Large intestine (tissue), 3 donors: ENCODE results near the gene KSR2. TPM values are rescaled to one million over a fixed set of nuclear protein-coding genes. Genes with fewer than 3 reads are reported as not detected.
A peak's percentile ranks its signal among the peaks of the same experiment; 100 is the strongest.

Experiments used
- DNase-seq, 2 donors: peaks; one replicate each; pipeline versions ENCODE4 v3.0.0 to v3.0.0-alpha.2; 2013
- H3K27ac ChIP-seq: one replicate; pipeline ENCODE4 v1.5.1; 2013; ENCODE audit warnings: low read length
- H3K27me3 ChIP-seq: 2 replicates; pipeline ENCODE4 v1.6.1; 2013; ENCODE audit warnings: low read length; ENCODE audit not compliant: control insufficient read depth, insufficient read depth
- H3K36me3 ChIP-seq: 2 replicates; pipeline ENCODE4 v1.6.1; 2013; ENCODE audit warnings: low read length; ENCODE audit not compliant: control insufficient read depth, insufficient read depth
- H3K4me1 ChIP-seq: one replicate; pipeline ENCODE4 v1.6.1; 2013; ENCODE audit warnings: low read length; ENCODE audit not compliant: control insufficient read depth, insufficient read depth
- H3K4me3 ChIP-seq: one replicate; pipeline ENCODE4 v1.5.1; 2013; ENCODE audit warnings: low read length
- H3K9me3 ChIP-seq: one replicate; pipeline ENCODE4 v1.6.1; 2013; ENCODE audit warnings: mild to moderate bottlenecking, low read depth, low read length, moderate library complexity; ENCODE audit not compliant: control insufficient read depth
- WGBS: methylation state at CpG from one replicate; pipeline ENCODE4 v1.1.5; 2013; ENCODE audit warnings: low lambda C conversion rate; ENCODE audit not compliant: insufficient coverage; 5-methylcytosine and 5-hydroxymethylcytosine counted together
- polyA plus RNA-seq: library from polyadenylated mRNA; unstranded; fragments of 120-200 nt; gene quantifications from one replicate; pipeline ENCODE4 v1.2.1, GENCODE V29; 2013

KSR2 gene
- polyA plus RNA-seq, 1 donor = 0.61 TPM

DNA sequence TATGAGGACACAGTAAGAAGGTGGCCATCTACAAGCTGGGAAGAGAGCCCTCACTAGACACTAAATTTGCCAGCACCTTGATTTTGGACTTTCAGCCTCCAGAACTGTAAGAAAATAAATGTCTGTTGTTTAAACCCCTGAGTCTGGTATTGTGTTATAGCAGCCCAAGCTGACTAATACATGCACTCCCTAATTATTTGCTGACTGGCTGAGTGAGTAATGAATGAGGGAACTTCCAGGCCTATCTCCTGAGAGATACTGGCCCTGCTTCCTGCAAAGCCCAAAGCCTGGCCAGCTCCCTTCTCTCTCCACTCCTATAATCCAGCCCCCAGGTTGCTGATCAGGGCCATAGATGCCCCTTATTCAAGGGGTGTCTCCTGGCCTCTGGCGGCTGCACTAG is 487.3 kb downstream of the KSR2 start:
- Histone ChIP-seq H3K4me3 (no peak overlapping the region), H3K9me3 (no peaks in the 10 kb centered on the region), H3K27ac (no peak overlapping the region), H3K4me1 (no peaks in the 10 kb centered on the region), H3K27me3 (no peaks in the 10 kb centered on the region), H3K36me3 (no peaks in the 10 kb centered on the region)
- no CpG with 5 or more reads among the region's 1 CpG for WGBS
- DNase-seq = no peak

DNA sequence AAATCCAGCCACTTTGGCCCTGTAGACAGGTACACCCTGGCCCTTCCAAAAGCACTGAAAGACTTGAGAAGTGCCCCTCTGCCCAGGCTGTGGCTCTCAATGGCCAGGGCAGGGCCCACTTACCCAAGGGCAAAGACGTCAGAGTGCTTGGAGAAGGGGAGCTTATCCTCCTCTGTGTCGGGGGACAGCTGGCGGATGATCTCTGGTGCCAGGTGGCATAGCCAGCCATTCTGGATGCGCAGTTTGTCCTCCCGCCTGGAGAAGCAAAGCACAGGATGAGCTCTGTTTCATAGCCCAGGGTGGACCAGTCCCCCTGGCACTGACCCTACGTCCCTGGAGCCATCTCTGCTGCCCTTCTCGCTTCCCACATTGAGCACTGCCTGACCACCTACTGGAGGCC is 492.4 kb downstream of the KSR2 start:
- no peak overlapping the region for H3K4me3 ChIP-seq
- no CpG with 5 or more reads among the region's 7 CpGs for WGBS

DNA sequence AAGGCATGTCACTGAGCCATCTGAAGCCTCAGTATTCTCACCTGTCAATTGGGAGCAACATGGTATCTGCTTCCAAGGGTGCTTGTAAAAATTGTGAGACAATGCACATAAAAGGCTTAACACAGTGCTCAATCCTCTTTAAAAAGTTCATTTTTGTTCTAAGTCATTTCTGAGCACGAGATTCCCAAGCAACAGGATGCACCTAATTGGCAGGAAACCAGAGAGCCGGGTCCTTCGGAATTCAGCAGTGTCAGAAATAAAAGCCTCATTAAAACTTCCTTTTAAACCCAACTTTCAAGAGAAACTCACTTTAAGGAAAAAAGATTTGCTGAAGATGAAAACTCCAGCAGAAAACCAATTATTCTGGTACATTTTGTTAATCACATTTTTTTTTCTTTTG is 494.9 kb downstream of the KSR2 start:
- Histone ChIP-seq H3K27me3 (no peaks in the 10 kb centered on the region), H3K4me1 (no peaks in the 10 kb centered on the region), H3K36me3 (no peaks in the 10 kb centered on the region), H3K4me3 (no peak overlapping the region), H3K27ac (no peak overlapping the region), H3K9me3 (no peaks in the 10 kb centered on the region)
- DNase-seq = no peak
- WGBS = no CpG with 5 or more reads among the region's 3 CpGs

More for the DNA sequence above, 492.4 kb downstream of the KSR2 start:
- Histone ChIP-seq H3K4me1 (no peaks in the 10 kb centered on the region), H3K9me3 (no peaks in the 10 kb centered on the region), H3K27ac (no peak overlapping the region), H3K27me3 (no peaks in the 10 kb centered on the region), H3K36me3 (no peaks in the 10 kb centered on the region)
- no peak for DNase-seq

DNA sequence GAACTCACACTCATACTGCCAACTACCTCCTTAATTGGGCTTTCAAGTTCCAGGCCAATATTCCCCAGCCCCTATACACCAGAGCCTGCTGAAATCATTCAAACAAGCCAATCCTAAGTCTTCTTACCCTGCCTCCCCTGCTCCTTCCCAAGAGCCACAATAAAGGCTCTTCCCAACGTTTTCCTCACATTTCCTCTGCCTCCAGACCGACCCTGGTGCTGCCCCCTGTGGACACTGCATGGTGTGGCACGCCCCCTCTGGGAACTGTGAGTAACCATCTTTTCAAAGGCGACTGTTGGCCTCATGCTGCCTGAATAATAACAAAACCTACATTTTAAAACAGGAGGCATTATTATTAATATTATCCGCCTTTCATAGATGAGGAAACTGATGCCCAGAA is 495.8 kb downstream of the KSR2 start:
- DNase-seq = no peak
- Histone ChIP-seq H3K4me1 (no peaks in the 10 kb centered on the region), H3K27me3 (no peaks in the 10 kb centered on the region), H3K4me3 (no peak overlapping the region), H3K27ac (no peak overlapping the region), H3K9me3 (no peaks in the 10 kb centered on the region), H3K36me3 (no peaks in the 10 kb centered on the region)
- WGBS = 0% methylated on average over 1 of the region's 5 CpGs

DNA sequence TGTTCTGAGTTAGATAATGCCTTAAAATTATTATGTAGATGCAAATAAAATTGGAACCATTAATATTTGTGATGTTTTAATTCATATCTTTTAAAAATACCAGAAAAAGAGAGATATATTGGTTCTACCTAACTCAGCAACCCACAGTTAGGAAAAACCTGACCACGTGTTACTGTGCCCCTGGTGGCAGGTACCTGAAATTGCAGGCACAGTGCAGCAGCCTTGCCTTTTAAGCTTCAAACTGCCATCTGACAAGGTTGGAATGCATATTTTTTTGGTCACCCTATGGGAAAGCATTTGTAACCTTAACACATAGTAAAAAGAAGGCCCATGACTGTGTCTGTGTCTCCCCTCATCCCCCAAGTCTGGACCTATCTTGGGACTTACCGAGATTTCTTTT is 498.0 kb downstream of the KSR2 start:
- Histone ChIP-seq H3K4me3 (no peak overlapping the region), H3K27me3 (no peaks in the 10 kb centered on the region), H3K9me3 (no peaks in the 10 kb centered on the region), H3K4me1 (no peaks in the 10 kb centered on the region), H3K36me3 (no peaks in the 10 kb centered on the region), H3K27ac (no peak overlapping the region)
- WGBS = no CpG with 5 or more reads among the region's 2 CpGs
- DNase-seq = no peak

DNA sequence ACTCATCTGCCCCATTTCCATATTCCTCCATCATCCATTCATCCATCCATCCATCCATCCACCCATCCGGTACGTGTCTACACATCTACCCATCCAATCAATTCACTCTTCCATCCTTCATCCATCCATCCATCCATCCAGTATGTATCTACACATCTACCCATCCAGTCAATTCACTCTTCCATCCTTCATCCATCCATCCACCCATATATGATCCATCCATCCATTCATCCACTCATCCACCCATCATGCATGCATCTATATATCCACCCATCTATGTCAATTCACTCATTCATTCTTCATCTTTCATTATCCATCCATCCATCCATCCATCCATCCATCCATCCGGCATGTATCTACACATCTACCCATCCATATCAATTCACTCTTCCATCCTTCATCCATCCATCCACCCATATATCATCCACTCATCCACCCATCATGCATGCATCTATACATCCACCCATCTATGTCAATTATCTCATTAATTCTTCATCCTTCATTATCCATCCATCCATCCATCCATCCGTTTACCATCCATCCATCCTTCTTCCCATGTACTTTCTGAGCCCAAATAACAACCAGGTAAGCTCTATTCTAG is 498.8 kb downstream of the KSR2 start:
- no peak for DNase-seq
- no peaks in the 10 kb centered on the region for H3K36me3 ChIP-seq
- H3K4me1 ChIP-seq = no peaks in the 10 kb centered on the region
- H3K27me3 ChIP-seq = no peaks in the 10 kb centered on the region
- H3K9me3 ChIP-seq = no peaks in the 10 kb centered on the region
- 68% methylated on average over 4 of the region's 4 CpGs for WGBS
- H3K27ac ChIP-seq = no peak overlapping the region
- H3K4me3 ChIP-seq = no peak overlapping the region

DNA sequence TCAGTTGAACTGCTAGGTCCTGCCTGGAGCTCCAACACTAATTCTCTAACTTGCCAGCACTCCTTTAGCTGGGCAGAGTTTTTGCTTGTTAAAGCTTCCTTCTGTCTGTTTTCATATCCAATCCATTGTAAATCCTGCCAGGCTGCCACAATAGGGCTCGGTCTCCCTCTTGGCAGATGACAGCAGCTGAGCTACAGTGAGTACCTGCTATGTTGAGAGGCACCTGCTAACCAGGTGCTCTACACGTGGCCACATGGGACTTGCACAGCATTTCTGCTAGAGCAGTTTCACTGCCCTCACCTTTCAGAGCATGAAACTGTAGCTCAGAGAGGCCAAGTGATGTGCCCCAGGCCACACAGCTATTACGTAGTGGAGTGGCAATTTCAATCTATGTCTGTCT is 500.8 kb downstream of the KSR2 start:
- Histone ChIP-seq H3K4me1 (no peaks in the 10 kb centered on the region), H3K9me3 (no peaks in the 10 kb centered on the region), H3K27me3 (no peaks in the 10 kb centered on the region), H3K27ac (no peak overlapping the region), H3K36me3 (no peaks in the 10 kb centered on the region), H3K4me3 (no peak overlapping the region)
- no CpG with 5 or more reads among the region's 3 CpGs for WGBS
- no peak for DNase-seq

DNA sequence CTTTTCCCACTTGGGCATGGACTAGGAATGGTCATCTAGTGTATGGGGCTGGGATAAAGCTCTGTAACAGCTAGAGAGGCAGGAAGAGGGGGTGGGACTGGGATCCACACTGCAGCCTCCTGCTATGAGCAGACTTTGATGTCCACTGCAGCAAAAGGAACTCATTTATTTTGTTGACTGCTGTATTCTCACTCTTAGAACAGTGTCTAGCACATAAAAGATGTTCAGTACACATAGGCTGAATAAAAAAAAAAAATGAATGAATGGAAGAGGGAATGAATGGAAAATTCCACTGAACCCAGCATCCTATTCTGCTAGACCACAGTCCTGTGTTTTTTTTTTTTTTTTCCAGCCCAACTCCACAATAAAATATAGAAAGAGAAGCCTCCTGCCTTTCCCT is 501.2 kb downstream of the KSR2 start:
- DNase-seq = no peak
- Histone ChIP-seq H3K27me3 (no peaks in the 10 kb centered on the region), H3K36me3 (no peaks in the 10 kb centered on the region)

DNA sequence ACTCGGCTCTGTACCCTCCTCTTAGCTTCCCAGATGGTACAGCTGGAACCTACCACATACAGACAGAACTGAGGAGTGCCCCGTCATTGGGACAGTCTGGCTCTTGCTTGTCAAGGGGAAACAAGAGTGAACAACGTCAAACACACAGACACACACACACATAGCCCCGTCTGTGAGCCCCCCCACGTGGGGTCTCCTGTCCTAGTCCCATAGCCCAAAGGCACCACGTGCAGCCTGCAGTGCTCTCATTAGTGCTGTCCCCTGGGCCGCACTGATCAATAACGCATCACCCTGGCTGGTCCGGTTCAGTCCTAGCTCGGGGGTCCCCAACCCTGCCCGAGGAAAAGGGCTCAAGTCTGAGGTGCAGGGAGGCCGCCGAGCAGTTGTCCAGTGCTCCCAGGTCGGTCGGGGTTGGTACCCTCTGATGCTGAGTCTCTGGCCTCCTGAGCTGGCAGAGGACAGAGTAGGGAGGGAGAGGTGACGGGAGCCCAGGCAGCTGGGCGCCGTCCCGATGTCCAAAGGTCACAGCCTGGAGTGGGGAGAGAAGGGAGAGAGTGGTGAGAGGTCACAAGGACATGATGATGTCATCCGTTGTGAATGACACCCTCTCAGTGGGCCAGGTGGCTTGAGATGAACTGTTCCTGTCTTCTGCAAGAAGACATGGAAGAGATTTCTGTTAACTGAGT is 502.0 kb downstream of the KSR2 start:
- peak; percentile 15 to 27 for DNase-seq
- H3K4me1 ChIP-seq = no peaks in the 10 kb centered on the region
- no peak overlapping the region for H3K27ac ChIP-seq
- H3K9me3 ChIP-seq = no peaks in the 10 kb centered on the region
- H3K36me3 ChIP-seq = no peaks in the 10 kb centered on the region
- no peaks in the 10 kb centered on the region for H3K27me3 ChIP-seq
- no peak overlapping the region for H3K4me3 ChIP-seq
- WGBS = no CpG with 5 or more reads among the region's 20 CpGs

More for the DNA sequence above, 501.2 kb downstream of the KSR2 start:
- H3K4me1 ChIP-seq = no peaks in the 10 kb centered on the region
- no peak overlapping the region for H3K4me3 ChIP-seq
- H3K9me3 ChIP-seq = no peaks in the 10 kb centered on the region
- H3K27ac ChIP-seq = no peak overlapping the region

DNA sequence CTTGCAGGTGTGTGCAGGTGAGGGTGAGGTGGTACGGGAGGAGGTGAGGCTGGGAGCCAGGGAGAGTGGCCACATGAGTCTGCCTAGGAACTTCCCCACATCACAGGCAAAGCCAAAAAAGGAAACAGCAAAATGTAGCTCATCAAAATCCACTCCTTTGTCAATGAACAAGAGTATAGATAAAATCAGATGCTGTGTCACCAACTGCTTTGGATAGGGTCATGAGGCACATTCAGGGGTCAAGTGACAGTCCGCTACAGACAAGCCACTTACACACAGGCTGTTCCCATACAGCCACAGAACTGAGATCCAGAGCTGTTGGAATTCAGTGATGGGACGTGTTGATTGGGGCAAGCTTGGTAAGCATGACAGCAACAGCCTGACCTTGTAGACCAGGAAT is 507.1 kb downstream of the KSR2 start:
- Histone ChIP-seq H3K4me1 (no peaks in the 10 kb centered on the region), H3K27ac (no peak overlapping the region), H3K9me3 (no peaks in the 10 kb centered on the region), H3K27me3 (no peaks in the 10 kb centered on the region), H3K4me3 (no peak overlapping the region), H3K36me3 (no peaks in the 10 kb centered on the region)
- no CpG with 5 or more reads among the region's 3 CpGs for WGBS
- DNase-seq = no peak

DNA sequence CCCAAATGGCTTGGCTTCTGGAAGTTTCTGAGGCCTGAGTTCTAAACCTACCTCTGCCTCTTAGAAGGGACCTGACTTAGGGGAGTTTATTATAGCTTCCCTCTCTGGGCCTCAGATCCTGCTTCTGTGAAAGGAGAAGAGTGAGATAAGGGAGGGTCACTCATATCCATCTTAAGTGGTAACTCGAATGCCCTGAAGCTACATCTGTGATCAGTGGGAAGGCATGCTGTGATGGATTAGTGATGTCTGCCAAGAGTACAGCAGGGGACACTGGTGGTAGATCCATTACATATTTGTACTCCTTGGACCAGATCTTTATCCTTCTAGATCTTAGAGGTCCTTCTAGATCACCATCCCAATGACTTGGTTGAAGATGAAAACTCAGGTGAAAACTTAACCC is 509.6 kb downstream of the KSR2 start:
- H3K4me1 ChIP-seq = no peaks in the 10 kb centered on the region
- no peaks in the 10 kb centered on the region for H3K27me3 ChIP-seq
- no CpG with 5 or more reads among the region's 1 CpG for WGBS
- H3K9me3 ChIP-seq = no peaks in the 10 kb centered on the region
- H3K27ac ChIP-seq = no peak overlapping the region
- no peak overlapping the region for H3K4me3 ChIP-seq
- H3K36me3 ChIP-seq = no peaks in the 10 kb centered on the region
- no peak for DNase-seq
